Measurements from ENCODE around the gene TIMP4.

TIMP4 gene

GRCh38 chr3:12132881-12133280, 25.8 kb downstream of the TIMP4 start:
- 78 to 79% methylated on average over 1 of the region's 1 CpG for WGBS, 2 experiments
- Histone ChIP-seq H3K4me1 (ENCODE audit: control insufficient read depth, insufficient read depth, low read length) (no peaks in the 10 kb centered on the region), H3K9me3 (ENCODE audit: control insufficient read depth, low read length) (no peaks in the 10 kb centered on the region), H3K27me3 (ENCODE audit: control insufficient read depth, insufficient read depth, low read length, poor library complexity, severe bottlenecking) (no peaks in the 10 kb centered on the region), H3K36me3 (ENCODE audit: control insufficient read depth, insufficient read depth, low read length) (no peaks in the 10 kb centered on the region), H3K27ac (ENCODE audit: insufficient read depth, low read depth, low read length, poor library complexity, severe bottlenecking) (no peak overlapping the region), H3K4me3 (ENCODE audit: insufficient read depth, low read depth, low read length) (no peak overlapping the region)

GRCh38 chr3:12131351-12132090, 27.2 kb downstream of the TIMP4 start:
- WGBS, 2 experiments: 92 to 96% methylated on average over 2 to 3 of the region's 3 CpGs
- no peaks in the 10 kb centered on the region for H3K4me1 ChIP-seq (ENCODE audit: control insufficient read depth, insufficient read depth, low read length)

GRCh38 chr3:12127391-12127790, 31.3 kb downstream of the TIMP4 start:
- no peaks in the 10 kb centered on the region for H3K9me3 ChIP-seq (ENCODE audit: control insufficient read depth, low read length)
- H3K36me3 ChIP-seq (ENCODE audit: control insufficient read depth, insufficient read depth, low read length): no peaks in the 10 kb centered on the region
- 90 to 93% methylated on average over 1 of the region's 1 CpG for WGBS, 2 experiments
- no peaks in the 10 kb centered on the region for H3K27me3 ChIP-seq (ENCODE audit: control insufficient read depth, insufficient read depth, low read length, poor library complexity, severe bottlenecking)
- H3K27ac ChIP-seq (ENCODE audit: insufficient read depth, low read depth, low read length, poor library complexity, severe bottlenecking): no peak overlapping the region
- H3K4me3 ChIP-seq (ENCODE audit: insufficient read depth, low read depth, low read length): no peak overlapping the region
- no peaks in the 10 kb centered on the region for H3K4me1 ChIP-seq (ENCODE audit: control insufficient read depth, insufficient read depth, low read length)

More at GRCh38 chr3:12131351-12132090, 27.2 kb downstream of the TIMP4 start:
- Histone ChIP-seq H3K36me3 (ENCODE audit: control insufficient read depth, insufficient read depth, low read length) (no peaks in the 10 kb centered on the region), H3K9me3 (ENCODE audit: control insufficient read depth, low read length) (no peaks in the 10 kb centered on the region), H3K27me3 (ENCODE audit: control insufficient read depth, insufficient read depth, low read length, poor library complexity, severe bottlenecking) (no peaks in the 10 kb centered on the region), H3K4me3 (ENCODE audit: insufficient read depth, low read depth, low read length) (no peak overlapping the region), H3K27ac (ENCODE audit: insufficient read depth, low read depth, low read length, poor library complexity, severe bottlenecking) (no peak overlapping the region)

GRCh38 chr3:12125772-12126171, 32.9 kb downstream of the TIMP4 start:
- no peak overlapping the region for H3K4me3 ChIP-seq (ENCODE audit: insufficient read depth, low read depth, low read length)
- no peaks in the 10 kb centered on the region for H3K27me3 ChIP-seq (ENCODE audit: control insufficient read depth, insufficient read depth, low read length, poor library complexity, severe bottlenecking)
- no peaks in the 10 kb centered on the region for H3K4me1 ChIP-seq (ENCODE audit: control insufficient read depth, insufficient read depth, low read length)
- 93 to 100% methylated on average over 1 of the region's 1 CpG for WGBS, 2 experiments
- no peaks in the 10 kb centered on the region for H3K9me3 ChIP-seq (ENCODE audit: control insufficient read depth, low read length)
- no peaks in the 10 kb centered on the region for H3K36me3 ChIP-seq (ENCODE audit: control insufficient read depth, insufficient read depth, low read length)
- H3K27ac ChIP-seq (ENCODE audit: insufficient read depth, low read depth, low read length, poor library complexity, severe bottlenecking): no peak overlapping the region

- no peaks in the 10 kb centered on the region for H3K36me3 ChIP-seq (ENCODE audit: control insufficient read depth, insufficient read depth, low read length)
- H3K27ac ChIP-seq (ENCODE audit: insufficient read depth, low read depth, low read length, poor library complexity, severe bottlenecking): no peak overlapping the region
- H3K27me3 ChIP-seq (ENCODE audit: control insufficient read depth, insufficient read depth, low read length, poor library complexity, severe bottlenecking): no peaks in the 10 kb centered on the region
- H3K4me1 ChIP-seq (ENCODE audit: control insufficient read depth, insufficient read depth, low read length): no peaks in the 10 kb centered on the region
- H3K4me3 ChIP-seq (ENCODE audit: insufficient read depth, low read depth, low read length): no peak overlapping the region
- H3K9me3 ChIP-seq (ENCODE audit: control insufficient read depth, low read length): no peaks in the 10 kb centered on the region
Measured at GRCh38 chr3:12121466-12121865, 37.2 kb downstream of the TIMP4 start.

- 90 to 93% methylated on average over 5 of the region's 5 CpGs for WGBS, 2 experiments
- Histone ChIP-seq H3K27ac (ENCODE audit: insufficient read depth, low read depth, low read length, poor library complexity, severe bottlenecking) (no peak overlapping the region), H3K36me3 (ENCODE audit: control insufficient read depth, insufficient read depth, low read length) (no peaks in the 10 kb centered on the region)
Measured at GRCh38 chr3:12120374-12121140, 38.2 kb downstream of the TIMP4 start.

GRCh38 chr3:12117473-12117872, 41.2 kb downstream of the TIMP4 start:
- no peaks in the 10 kb centered on the region for H3K36me3 ChIP-seq (ENCODE audit: control insufficient read depth, insufficient read depth, low read length)
- H3K9me3 ChIP-seq (ENCODE audit: control insufficient read depth, low read length): no peaks in the 10 kb centered on the region
- no peak overlapping the region for H3K27ac ChIP-seq (ENCODE audit: insufficient read depth, low read depth, low read length, poor library complexity, severe bottlenecking)
- no peaks in the 10 kb centered on the region for H3K4me1 ChIP-seq (ENCODE audit: control insufficient read depth, insufficient read depth, low read length)
- H3K4me3 ChIP-seq (ENCODE audit: insufficient read depth, low read depth, low read length): no peak overlapping the region
- no peaks in the 10 kb centered on the region for H3K27me3 ChIP-seq (ENCODE audit: control insufficient read depth, insufficient read depth, low read length, poor library complexity, severe bottlenecking)

More at GRCh38 chr3:12120374-12121140, 38.2 kb downstream of the TIMP4 start:
- Histone ChIP-seq H3K4me3 (ENCODE audit: insufficient read depth, low read depth, low read length) (no peak overlapping the region), H3K9me3 (ENCODE audit: control insufficient read depth, low read length) (no peaks in the 10 kb centered on the region), H3K27me3 (ENCODE audit: control insufficient read depth, insufficient read depth, low read length, poor library complexity, severe bottlenecking) (no peaks in the 10 kb centered on the region), H3K4me1 (ENCODE audit: control insufficient read depth, insufficient read depth, low read length) (no peaks in the 10 kb centered on the region)

- Histone ChIP-seq H3K4me3 (ENCODE audit: insufficient read depth, low read depth, low read length) (no peak overlapping the region), H3K9me3 (ENCODE audit: control insufficient read depth, low read length) (no peaks in the 10 kb centered on the region), H3K4me1 (ENCODE audit: control insufficient read depth, insufficient read depth, low read length) (no peaks in the 10 kb centered on the region), H3K36me3 (ENCODE audit: control insufficient read depth, insufficient read depth, low read length) (no peaks in the 10 kb centered on the region), H3K27me3 (ENCODE audit: control insufficient read depth, insufficient read depth, low read length, poor library complexity, severe bottlenecking) (no peaks in the 10 kb centered on the region), H3K27ac (ENCODE audit: insufficient read depth, low read depth, low read length, poor library complexity, severe bottlenecking) (no peak overlapping the region)
- 76 to 90% methylated on average over 4 of the region's 4 CpGs for WGBS, 2 experiments
Measured at GRCh38 chr3:12116870-12117269, 41.8 kb downstream of the TIMP4 start.

GRCh38 chr3:12115849-12116248, 42.9 kb downstream of the TIMP4 start:
- H3K36me3 ChIP-seq (ENCODE audit: control insufficient read depth, insufficient read depth, low read length): no peaks in the 10 kb centered on the region
- H3K4me1 ChIP-seq (ENCODE audit: control insufficient read depth, insufficient read depth, low read length): no peaks in the 10 kb centered on the region
- H3K27me3 ChIP-seq (ENCODE audit: control insufficient read depth, insufficient read depth, low read length, poor library complexity, severe bottlenecking): no peaks in the 10 kb centered on the region
- no peak overlapping the region for H3K27ac ChIP-seq (ENCODE audit: insufficient read depth, low read depth, low read length, poor library complexity, severe bottlenecking)
- no peak overlapping the region for H3K4me3 ChIP-seq (ENCODE audit: insufficient read depth, low read depth, low read length)
- no peaks in the 10 kb centered on the region for H3K9me3 ChIP-seq (ENCODE audit: control insufficient read depth, low read length)
- WGBS, 2 experiments: 93 to 97% methylated on average over 3 of the region's 3 CpGs

- WGBS, 2 experiments: 96% methylated on average over 3 of the region's 3 CpGs
- Histone ChIP-seq H3K27ac (ENCODE audit: insufficient read depth, low read depth, low read length, poor library complexity, severe bottlenecking) (no peak overlapping the region), H3K4me3 (ENCODE audit: insufficient read depth, low read depth, low read length) (no peak overlapping the region), H3K27me3 (ENCODE audit: control insufficient read depth, insufficient read depth, low read length, poor library complexity, severe bottlenecking) (no peaks in the 10 kb centered on the region), H3K36me3 (ENCODE audit: control insufficient read depth, insufficient read depth, low read length) (no peaks in the 10 kb centered on the region), H3K9me3 (ENCODE audit: control insufficient read depth, low read length) (no peaks in the 10 kb centered on the region), H3K4me1 (ENCODE audit: control insufficient read depth, insufficient read depth, low read length) (no peaks in the 10 kb centered on the region)
Measured at GRCh38 chr3:12115104-12115503, 43.6 kb downstream of the TIMP4 start.
